Measurements from ENCODE around the gene CRIP2.

Gene CRIP2

DNA sequence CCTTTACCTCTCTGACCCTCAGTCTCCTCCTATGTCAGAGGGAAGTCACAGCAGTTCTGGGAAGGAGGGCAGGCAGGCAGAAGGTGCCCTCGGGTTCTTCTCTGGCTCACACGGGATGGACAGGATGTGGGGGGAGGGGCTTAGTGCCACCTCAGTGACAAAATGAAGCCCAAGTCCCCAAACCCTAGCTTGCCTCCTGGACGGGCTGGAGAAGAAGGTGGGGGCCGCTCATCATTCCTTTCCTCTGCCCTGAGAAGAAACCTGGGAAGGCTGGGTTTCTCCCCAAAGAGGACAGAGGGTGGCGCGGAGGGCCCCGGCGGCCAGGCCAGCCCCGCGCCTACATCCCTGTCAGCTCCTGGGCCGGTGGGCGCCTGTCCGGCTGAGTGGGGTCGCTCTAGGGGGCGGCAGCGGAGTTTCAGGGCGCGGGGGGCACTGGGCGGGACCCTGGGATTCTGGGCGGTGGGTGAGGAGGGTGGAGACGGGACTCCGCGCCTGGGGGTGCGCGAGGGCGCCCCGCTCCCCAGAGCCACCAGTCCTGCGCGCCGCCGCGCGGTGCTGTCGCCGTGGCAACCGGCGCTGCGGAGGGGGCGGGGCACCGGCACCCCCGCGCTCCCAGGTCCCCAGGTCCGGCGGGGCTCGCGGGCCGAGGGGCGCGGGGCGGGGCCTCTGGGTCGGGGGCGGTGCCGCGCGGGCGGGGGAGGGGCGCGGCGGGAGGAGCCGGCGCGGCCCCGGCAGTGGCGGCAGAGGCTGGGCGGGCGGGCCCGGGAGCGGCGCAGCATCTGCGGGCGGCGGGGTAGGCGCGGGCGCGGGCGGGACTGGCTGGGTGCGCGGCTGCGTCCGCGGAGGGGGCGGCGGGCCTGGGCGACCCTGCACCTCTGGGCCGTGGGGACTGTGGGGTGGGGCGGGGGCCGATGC lies 51.5 kb downstream of the CRIP2 start, which contains the start of gene TMEM121:
Gene TMEM121, plus strand, starts transcription at position 723 of the 915 bp plus-strand sequence. CDS start 2,252 bp downstream, outside the sequence.
- Histone ChIP-seq H3K4me1 (ENCODE audit: insufficient read depth, low read length) (peaks cover 3% of the 10 kb centered on the region), H3K36me3 (ENCODE audit: insufficient read depth, low read length) (no peaks in the 10 kb centered on the region), H3K4me3 (ENCODE audit: low read length) (peak within 1 kb of the TSS; percentile 50), H3K9me3 (ENCODE audit: low read length) (peaks cover 2% of the 10 kb centered on the region), H3K27me3 (ENCODE audit: insufficient read depth, low read length) (peaks cover 3% of the 10 kb centered on the region), H2AFZ (ENCODE audit: low read depth, low read length) (peak within 1 kb of the TSS; percentile 46)

DNA sequence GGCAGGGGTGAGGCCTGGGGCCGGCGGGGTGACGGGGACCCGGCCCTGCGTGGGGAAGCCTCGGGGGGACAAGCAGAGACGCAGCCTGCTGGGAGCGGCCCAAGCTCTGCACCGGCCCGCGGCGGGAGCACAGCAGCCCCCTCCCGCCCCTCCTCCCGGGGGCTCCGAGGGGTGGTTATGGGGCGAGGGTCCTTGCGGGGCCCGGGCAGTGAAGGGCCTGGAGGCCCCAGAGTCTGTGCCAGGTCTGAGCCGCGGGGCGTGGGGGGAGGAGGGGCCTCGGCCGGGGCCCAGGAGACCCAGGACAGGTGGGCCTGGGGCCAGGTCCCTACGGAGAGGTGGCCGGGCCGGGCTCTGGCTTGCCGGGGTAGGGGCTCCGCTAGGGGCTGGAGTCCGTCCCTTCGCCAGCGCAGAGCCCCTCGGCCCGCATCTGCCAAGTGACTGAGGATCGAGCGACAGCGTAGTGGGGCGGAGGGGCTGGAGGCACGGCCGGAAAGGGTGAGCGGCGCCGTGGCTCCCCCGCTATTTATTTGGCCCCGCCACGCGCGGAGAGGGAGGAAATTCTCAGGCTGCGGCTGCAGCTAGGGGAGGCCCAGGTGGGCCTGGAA lies 52.3 kb downstream of the CRIP2 start:
- Histone ChIP-seq H3K4me3 (ENCODE audit: low read length) (peak overlapping the region; percentile 50), H2AFZ (ENCODE audit: low read depth, low read length) (peak overlapping the region; percentile 46), H3K4me1 (ENCODE audit: insufficient read depth, low read length) (peaks cover 3% of the 10 kb centered on the region), H3K27me3 (ENCODE audit: insufficient read depth, low read length) (peaks cover 3% of the 10 kb centered on the region), H3K9me3 (ENCODE audit: low read length) (peaks cover 2% of the 10 kb centered on the region), H3K36me3 (ENCODE audit: insufficient read depth, low read length) (no peaks in the 10 kb centered on the region)

DNA sequence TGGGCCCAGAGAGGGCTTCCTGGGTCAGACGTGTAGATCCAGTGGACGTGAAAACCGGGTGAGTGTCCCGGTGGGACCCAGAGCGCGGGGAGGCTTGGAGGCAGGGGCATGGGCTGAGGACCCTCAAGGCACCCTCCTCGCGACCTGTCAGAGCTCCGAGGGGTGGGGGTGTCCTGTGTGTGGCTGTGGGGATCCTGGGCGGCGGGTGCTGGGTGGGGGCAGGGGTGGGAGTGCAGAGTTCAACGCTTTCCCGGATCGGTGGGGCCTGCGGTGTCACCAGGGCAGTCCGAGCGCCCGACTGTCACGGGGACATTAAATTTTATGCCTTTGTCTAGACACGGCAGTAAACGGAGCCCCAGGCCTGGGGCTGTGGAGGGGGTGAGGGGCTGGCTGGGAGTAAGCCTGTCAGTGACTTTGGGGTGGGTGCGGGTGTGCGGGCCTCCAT lies 52.8 kb downstream of the CRIP2 start:
- peak overlapping the region; percentile 50 for H3K4me3 ChIP-seq (ENCODE audit: low read length)
- peaks cover 3% of the 10 kb centered on the region for H3K4me1 ChIP-seq (ENCODE audit: insufficient read depth, low read length)
- H3K27me3 ChIP-seq (ENCODE audit: insufficient read depth, low read length): peaks cover 3% of the 10 kb centered on the region
- no peak overlapping the region for H2AFZ ChIP-seq (ENCODE audit: low read depth, low read length)
- H3K36me3 ChIP-seq (ENCODE audit: insufficient read depth, low read length): no peaks in the 10 kb centered on the region
- peaks cover 2% of the 10 kb centered on the region for H3K9me3 ChIP-seq (ENCODE audit: low read length)

DNA sequence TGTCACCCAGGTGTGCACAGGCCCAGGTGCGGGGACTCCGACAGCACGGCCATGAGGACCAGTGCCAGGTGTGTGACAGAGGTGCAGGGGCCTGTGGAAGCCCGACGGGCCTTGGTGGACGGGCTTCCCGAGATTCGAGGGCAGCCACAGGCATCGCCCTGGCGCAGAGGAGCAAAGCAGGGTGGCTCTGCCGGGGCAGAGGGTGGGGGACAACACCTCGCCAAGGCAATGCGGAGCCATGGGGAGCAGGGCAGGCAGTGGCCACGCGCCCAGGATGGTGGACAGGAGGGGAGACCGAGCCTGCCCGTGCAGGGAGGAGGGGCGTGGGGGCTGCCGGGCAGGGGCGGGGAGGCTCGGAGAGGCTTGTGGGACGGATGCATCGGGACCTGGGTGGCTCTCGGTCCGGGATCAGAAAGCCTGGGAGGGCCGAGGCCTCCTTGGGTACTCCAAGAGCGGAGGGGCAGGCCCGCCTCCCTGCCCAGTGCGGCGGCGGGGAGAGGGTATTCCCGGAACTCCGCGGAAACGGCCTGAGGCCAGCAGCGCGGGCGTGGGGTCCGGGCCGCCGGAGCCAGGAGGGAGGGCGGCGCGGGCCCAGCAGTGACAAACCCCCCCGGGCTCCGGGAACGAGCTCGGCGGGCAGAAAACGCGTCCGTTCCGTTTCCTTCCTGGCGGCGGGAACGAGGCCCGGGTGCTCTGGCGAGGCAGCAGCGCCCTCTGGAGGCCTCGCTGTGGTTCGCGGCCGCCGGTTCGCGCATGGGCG lies 53.4 kb downstream of the CRIP2 start:
- Histone ChIP-seq H3K4me1 (ENCODE audit: insufficient read depth, low read length) (peaks cover 3% of the 10 kb centered on the region), H2AFZ (ENCODE audit: low read depth, low read length) (peak overlapping the region; percentile 64), H3K9me3 (ENCODE audit: low read length) (peaks cover 2% of the 10 kb centered on the region), H3K4me3 (ENCODE audit: low read length) (peak overlapping the region; percentile 50), H3K27me3 (ENCODE audit: insufficient read depth, low read length) (peaks cover 3% of the 10 kb centered on the region), H3K36me3 (ENCODE audit: insufficient read depth, low read length) (no peaks in the 10 kb centered on the region)

- H2AFZ ChIP-seq (ENCODE audit: low read depth, low read length): peak overlapping the region; percentile 64
- H3K4me3 ChIP-seq (ENCODE audit: low read length): no peak overlapping the region
- H3K4me1 ChIP-seq (ENCODE audit: insufficient read depth, low read length): peaks cover 3% of the 10 kb centered on the region
- H3K9me3 ChIP-seq (ENCODE audit: low read length): peaks cover 2% of the 10 kb centered on the region
- no peaks in the 10 kb centered on the region for H3K36me3 ChIP-seq (ENCODE audit: insufficient read depth, low read length)
- H3K27me3 ChIP-seq (ENCODE audit: insufficient read depth, low read length): peaks cover 6% of the 10 kb centered on the region
These were observed 54.1 kb downstream of the CRIP2 start for GRCh38 chr14:105528586-105529318.

- peaks cover 3% of the 10 kb centered on the region for H3K4me1 ChIP-seq (ENCODE audit: insufficient read depth, low read length)
- no peaks in the 10 kb centered on the region for H3K9me3 ChIP-seq (ENCODE audit: low read length)
- H3K36me3 ChIP-seq (ENCODE audit: insufficient read depth, low read length): no peaks in the 10 kb centered on the region
- peaks cover 10% of the 10 kb centered on the region for H3K27me3 ChIP-seq (ENCODE audit: insufficient read depth, low read length)
- H2AFZ ChIP-seq (ENCODE audit: low read depth, low read length): no peak overlapping the region
- H3K4me3 ChIP-seq (ENCODE audit: low read length): no peak overlapping the region
These were observed 54.6 kb downstream of the CRIP2 start for GRCh38 chr14:105529319-105529568.

All from neuron (in vitro differentiated cells).